Umbilical cord (tissue), 2 donors: ENCODE measurements around the gene UBE2D2. TPM values are rescaled to one million over a fixed set of nuclear protein-coding genes. Genes with fewer than 3 reads are reported as not detected.

Experiments
- DNase-seq: peaks from one replicate; pipeline ENCODE4 v3.0.0-alpha.2; 2015; ENCODE audit warnings: low spot score
- total RNA-seq: library from RNA; depleted of rRNA; stranded (reverse); fragments of >200 nt; gene quantifications from one replicate; pipeline ENCODE4 v1.2.3, GENCODE V29; 2014; ENCODE audit warnings: low replicate concordance; ENCODE audit not compliant: insufficient read depth

Gene UBE2D2
- total RNA-seq, 1 donor from 2014 or later: 109 TPM

GRCh38 chr5:139660105-139660922 lies 99.2 kb downstream of the UBE2D2 start:
- peak; percentile 69 for DNase-seq

DNA sequence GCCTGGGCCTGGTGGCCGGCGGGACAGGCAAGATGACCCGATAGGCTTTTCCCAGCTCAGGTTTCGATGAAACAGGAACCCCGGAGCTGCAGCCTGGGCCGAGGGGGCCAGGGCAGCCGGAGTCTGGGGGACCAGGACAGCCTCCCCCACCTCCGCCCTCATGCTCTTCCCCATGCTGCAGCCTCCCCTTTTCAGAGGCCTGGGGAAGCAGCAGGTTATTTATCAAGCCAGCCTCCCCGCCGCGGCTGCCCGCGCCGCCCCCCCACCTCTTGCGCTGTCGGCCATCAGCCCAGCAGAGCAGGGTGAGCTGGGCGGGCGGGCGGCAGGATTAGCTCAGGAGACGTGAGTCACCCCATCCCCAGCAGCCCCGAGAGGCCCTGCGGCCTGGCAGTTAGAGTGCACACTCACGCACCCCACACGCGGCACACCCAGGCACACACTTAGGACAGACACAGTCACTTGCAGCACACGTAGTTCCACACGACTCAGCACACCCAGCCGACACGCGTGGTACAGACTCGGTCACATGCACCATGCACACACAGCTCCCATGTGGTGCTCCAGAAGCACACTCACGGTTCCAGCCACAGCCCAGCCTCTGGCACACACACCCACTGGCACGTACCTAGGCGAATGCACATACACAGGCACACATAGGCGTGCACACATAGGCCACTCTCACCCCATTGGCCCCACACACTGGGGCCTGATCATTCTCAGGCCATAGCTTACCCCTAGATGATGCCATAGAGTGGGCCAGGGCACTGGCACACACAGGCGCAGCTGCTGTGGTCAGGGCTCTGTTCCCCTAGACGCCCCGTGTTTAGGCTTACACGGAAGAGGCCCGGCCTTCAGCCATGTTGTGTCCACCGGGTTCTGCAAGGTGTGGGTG lies 100.0 kb downstream of the UBE2D2 start:
- DNase-seq: peak; percentile 95

- DNase-seq: no peak
Measured at GRCh38 chr5:139662617-139663016, 101.5 kb downstream of the UBE2D2 start.

DNA sequence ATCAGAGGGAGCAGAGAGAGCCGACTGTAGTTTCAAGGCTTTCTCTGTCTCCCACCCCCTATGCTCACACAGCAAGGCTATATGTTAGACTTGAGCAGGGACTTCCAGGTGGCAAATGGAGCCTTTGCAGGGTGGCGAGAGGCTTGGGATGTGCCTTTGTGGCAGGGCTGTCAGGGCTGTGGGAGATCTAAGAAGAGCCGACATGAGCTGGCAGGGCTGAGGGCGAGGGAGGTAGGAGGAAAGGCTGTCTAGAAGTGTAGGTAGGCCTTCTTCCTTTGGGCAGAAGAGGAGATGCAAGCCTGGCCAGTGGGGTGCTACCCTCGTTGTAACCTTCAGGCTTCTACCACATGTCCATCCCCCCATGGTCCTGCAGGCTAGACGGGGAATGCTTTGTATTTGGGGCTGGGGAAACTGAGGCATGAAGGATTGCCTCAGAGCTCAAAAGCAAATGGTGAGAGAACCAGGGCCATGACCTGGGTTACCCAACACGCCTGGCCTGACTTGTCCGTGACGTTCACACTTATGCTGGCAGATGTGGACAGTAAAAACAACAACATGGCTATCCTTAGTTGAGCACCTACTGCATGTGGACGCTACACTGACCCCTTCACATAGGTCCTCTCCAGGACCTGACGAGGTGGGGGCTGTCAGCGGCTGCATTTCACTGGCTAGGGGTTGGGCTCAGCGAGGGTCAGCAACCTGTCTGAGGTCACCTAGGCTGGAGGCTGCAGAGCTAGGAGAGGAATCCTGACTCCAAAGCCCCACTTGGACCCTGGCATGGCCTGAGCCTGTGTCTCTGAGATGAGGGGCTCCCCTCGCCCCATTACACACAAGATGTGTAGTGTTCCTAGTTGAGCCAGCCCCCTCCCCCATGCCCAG lies 102.3 kb downstream of the UBE2D2 start:
- DNase-seq: no peak

- no peak for DNase-seq
Measured at GRCh38 chr5:139664086-139664693, 103.1 kb downstream of the UBE2D2 start.

- DNase-seq: no peak
Measured at GRCh38 chr5:139664727-139665351, 103.7 kb downstream of the UBE2D2 start.

DNA sequence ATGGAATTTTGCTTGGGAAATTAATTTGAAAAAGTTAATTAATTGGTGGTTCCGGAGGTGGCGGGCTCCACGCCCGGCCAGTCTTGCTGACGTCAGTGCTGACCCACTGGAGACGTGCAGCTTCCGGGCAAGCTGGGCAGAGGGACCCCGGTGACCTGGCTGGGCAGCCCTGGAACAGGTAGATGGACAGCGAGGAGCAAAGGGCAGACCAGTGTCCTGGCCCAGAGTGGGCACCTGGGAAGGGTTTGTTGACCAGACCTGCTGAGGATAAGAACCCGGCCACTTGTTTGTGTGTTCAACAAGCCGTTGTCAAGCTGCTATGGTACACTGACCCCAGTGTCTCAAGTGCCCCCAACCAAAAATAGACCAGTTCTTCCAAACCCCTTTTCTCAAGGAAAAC lies 104.5 kb downstream of the UBE2D2 start:
- DNase-seq: no peak

DNA sequence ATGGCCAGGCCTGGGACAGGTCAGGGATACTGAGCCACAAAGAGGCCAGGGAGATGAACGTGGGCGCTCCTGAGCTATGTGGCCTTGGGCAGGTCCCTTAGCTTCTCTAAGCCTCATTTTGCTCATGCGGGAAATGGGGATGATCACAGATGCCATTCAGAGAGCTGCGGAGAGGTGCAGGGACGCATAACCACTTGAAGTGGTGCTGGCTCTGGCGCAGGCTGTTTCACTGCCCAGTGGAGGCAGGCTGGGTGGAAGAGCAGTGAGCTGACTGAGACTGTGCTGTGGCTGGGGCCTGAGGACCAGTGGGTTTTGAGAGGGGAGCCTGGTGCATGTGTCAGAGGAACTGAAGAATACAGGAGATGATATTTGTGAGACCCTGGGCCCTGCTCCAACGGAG lies 105.4 kb downstream of the UBE2D2 start:
- DNase-seq: no peak

DNA sequence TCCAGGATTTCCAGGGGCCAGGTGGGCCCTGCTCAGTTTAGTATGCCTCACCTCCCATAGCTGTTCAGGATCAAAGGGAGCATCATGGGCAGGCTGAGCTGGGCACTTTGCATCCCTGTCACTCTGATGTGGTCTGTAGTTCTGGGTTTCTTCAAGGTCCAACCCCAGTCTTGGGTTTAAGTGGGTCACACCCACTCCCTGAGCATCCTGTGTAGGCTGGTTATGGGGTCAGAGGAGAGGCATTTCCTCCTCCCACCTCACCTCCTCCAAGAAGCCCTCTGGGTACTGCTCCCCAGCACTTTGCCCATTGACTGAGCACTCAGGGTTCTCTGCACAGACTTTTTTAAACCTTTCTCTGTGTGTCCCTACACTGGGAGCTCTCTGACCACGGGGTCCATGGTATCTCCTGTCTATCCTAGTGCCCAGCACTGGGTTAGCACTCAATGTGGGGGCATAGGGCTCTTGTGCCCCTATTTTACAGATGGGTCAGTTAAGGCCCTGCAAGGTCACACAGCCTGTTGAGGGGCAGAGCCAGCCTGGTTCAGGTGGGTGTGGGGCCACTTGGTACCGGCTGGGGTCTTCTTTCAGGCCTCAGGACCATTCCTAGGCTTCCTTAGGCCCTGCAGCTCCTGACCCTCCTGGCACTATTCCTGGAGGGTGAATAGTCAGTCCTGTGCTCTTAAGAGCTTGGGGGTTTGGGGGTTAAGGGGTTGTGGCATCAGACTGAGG lies 106.0 kb downstream of the UBE2D2 start:
- no peak for DNase-seq

DNA sequence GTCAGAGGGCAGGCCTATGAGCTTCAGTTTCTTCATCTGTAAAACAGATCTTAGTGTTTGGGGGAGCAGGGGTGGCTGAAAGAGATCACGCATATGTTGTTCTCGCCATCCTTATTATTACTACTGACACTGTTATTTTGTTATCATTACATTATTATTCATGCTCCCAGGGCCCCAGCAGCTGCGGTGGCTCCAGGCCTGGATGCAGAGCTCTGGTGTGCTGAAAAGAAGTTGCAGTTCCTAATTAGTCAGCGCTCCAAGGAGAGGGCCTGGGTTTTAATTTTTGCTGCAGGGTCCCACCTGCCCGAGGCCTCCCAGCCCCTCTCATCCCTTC lies 106.6 kb downstream of the UBE2D2 start:
- DNase-seq: peak; percentile 23

- peak; percentile 51 for DNase-seq
Measured at GRCh38 chr5:139668064-139668880, 107.1 kb downstream of the UBE2D2 start.

- no peak for DNase-seq
Measured at GRCh38 chr5:139668924-139669661, 108.0 kb downstream of the UBE2D2 start.

DNA sequence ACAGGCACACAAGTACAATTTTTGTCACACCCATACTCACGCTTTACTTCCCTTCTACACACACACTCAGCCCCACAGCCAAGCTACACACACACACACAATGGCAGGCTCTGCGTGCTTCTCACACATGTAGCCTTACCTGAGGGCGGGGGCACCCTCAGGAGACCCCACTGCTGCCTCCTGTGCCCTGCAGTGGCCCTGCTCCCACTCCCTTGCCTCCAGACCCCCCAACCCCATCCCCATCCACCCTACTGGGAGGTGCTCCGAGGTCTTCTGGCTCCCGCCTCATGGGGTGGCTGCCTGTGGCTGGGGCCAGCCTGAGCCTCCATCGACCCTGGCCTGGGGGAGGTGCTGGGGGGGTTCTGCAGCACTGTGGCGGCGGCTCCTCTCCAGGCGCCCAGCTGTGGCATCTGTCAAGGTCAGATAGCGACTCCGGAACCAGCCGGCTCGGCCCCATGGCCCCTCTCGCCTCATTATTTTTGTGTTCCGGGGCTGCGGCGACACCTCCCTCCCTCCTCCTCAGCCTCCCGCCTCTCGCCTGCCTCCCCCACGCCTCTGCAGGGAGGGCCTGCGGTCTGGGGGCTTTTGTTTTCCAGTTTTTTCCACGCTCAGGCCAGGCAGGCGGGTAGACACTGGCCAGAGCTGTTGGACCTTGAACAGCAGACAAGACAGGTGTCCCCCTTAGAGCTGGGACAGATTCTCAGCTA lies 108.7 kb downstream of the UBE2D2 start:
- DNase-seq: no peak

DNA sequence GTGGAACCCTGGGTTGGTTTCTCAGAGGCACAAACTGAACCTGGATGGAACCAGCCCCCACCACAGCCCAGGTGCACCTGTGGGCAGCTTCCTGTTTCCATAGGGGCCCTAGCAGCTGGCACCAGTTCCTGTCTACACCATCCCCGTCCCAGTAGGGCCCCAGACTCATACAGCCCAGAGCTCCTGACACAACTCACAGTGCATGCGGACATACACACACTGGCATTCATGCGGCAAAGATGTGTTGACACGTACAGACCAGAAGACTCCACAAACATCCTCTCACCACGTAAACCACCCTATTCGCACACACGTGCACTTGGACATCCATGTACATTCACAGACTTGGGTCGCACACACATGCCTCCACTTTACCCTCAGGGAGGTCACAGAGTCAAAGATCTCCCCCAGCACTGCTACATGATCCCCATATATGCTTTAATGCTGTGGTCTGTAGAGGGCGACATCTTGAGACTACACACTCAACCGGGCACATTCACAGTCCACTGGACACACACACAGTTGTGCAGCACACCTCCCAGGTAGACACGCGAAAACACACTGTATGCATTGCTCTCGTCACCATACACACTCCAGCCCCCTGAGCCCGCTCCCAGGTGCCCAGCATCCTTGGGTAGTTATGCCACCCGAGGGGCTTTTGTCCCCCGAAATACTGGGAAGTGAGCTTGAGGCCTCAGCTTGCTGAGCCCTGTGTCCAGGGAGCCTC lies 109.4 kb downstream of the UBE2D2 start:
- DNase-seq: no peak

DNA sequence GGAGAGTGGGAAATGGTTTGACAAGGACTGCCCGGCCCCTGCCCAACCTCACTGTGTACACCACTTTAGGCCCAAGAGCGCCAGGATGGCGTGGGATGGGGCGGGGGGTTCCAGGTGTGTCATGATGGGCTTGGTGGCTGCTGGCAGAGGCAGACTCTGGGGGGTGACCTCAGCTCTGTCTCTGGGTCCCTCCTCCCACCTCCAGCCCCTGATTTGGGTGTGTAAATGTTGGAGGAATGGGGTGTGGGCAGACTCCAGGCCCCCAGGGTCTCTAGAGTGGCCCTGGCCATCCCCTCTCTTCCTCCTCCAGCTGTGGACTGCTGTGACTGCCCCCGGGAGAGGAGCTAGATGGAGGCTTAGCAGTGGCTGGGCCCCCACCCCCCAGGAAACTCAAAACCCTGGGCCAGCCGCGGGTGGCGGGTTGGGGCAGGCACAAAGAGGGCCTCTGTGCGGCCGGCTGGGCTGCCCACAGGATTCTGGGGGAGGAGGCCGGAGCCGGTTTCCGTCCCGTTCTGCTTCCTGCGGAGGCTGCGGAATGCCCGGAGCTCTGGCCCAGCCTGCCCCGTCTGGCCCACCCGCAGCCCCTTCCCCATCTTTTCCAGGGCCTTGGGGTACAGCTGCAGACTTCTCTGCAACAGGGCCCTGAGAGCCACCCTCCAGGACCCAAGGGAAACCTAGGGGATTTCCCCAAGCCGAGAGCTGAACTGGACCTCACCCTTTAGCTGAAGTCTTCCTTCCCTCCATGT lies 110.1 kb downstream of the UBE2D2 start:
- no peak for DNase-seq

- DNase-seq: no peak
Measured at GRCh38 chr5:139675213-139675612, 114.1 kb downstream of the UBE2D2 start.

DNA sequence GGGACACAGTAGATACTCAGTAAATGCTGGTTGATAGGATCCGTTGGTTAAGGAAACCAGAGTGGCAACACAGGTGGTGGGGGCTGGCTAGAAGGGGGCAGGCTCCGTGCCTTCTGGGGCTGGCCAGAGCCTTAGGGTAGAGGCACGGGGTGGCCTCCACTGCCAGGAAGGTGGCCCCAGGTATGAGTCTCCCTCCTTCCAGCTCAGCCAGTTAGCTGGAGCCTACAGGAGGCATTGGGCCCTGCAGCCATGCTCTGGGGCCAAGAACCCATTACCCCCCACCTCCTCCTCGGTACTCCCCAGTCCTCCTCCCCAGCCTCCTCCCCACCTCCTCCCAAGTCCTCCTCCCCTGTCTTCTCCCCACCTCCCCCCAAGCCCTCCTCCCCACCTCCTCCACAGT lies 114.7 kb downstream of the UBE2D2 start:
- DNase-seq: no peak
